Measurements from ENCODE around the gene CTNNBIP1. TPM values are rescaled to one million over a fixed set of nuclear protein-coding genes. Genes with fewer than 3 reads are reported as not detected.
A peak's percentile ranks its signal among the peaks of the same experiment; 100 is the strongest.

Gene CTNNBIP1
- total and polyA plus RNA-seq, 2 experiments from 2014 or later = 80.1 to 122 TPM

GRCh38 chr1:9823943-9824701 lies 85.9 kb downstream of the CTNNBIP1 start, which contains the start of gene CLSTN1:
Gene CLSTN1 (minus strand): TSS chr1:9823965. CDS start chr1:9823733, 232 bp downstream.
- TF ChIP-seq, protein P1, sequence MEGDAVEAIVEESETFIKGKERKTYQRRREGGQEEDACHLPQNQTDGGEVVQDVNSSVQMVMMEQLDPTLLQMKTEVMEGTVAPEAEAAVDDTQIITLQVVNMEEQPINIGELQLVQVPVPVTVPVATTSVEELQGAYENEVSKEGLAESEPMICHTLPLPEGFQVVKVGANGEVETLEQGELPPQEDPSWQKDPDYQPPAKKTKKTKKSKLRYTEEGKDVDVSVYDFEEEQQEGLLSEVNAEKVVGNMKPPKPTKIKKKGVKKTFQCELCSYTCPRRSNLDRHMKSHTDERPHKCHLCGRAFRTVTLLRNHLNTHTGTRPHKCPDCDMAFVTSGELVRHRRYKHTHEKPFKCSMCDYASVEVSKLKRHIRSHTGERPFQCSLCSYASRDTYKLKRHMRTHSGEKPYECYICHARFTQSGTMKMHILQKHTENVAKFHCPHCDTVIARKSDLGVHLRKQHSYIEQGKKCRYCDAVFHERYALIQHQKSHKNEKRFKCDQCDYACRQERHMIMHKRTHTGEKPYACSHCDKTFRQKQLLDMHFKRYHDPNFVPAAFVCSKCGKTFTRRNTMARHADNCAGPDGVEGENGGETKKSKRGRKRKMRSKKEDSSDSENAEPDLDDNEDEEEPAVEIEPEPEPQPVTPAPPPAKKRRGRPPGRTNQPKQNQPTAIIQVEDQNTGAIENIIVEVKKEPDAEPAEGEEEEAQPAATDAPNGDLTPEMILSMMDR (IDR thresholded peaks at IDR 0.05; ENCODE audit: low read depth, low read length) = no peak
- peak; percentile 91 to 94 for DNase-seq (ENCODE audit: low read depth in 1 of 2, low spot score in 1 of 2)
- Histone ChIP-seq H3K36me3 (no peaks in the 10 kb centered on the region), H3K9me3 (ENCODE audit: low read depth) (no peaks in the 10 kb centered on the region), H3K4me3 (peak within 1 kb of the TSS; percentile 90), H3K27ac (no peak within 1 kb of the TSS), H3K27me3 (no peaks in the 10 kb centered on the region), H3K4me1 (ENCODE audit: low read depth) (peaks cover 20% of the 10 kb centered on the region)

DNA sequence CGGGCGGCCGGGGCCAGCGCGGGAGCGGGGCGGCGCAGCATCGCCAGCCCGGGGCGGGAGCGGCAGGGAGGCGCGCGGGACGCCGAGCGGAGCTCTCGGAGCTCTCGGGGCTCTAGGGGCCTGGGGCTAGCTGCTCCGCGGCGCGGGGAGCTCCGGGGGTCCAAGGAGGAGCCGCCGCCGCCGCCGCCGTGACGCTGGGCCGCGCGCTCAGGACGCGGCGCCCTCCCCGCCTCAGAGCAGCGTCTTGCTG lies 86.5 kb downstream of the CTNNBIP1 start:
- TF ChIP-seq, protein P1 (IDR thresholded peaks at IDR 0.05; ENCODE audit: low read depth, low read length) = no peak
- no peaks in the 10 kb centered on the region for H3K9me3 ChIP-seq (ENCODE audit: low read depth)
- H3K36me3 ChIP-seq = no peaks in the 10 kb centered on the region
- H3K27ac ChIP-seq = no peak overlapping the region
- H3K4me1 ChIP-seq (ENCODE audit: low read depth) = peaks cover 20% of the 10 kb centered on the region
- no peak for DNase-seq (ENCODE audit: low read depth in 1 of 2, low spot score in 1 of 2)
- H3K4me3 ChIP-seq = peak overlapping the region; percentile 90
- H3K27me3 ChIP-seq = no peaks in the 10 kb centered on the region

DNA sequence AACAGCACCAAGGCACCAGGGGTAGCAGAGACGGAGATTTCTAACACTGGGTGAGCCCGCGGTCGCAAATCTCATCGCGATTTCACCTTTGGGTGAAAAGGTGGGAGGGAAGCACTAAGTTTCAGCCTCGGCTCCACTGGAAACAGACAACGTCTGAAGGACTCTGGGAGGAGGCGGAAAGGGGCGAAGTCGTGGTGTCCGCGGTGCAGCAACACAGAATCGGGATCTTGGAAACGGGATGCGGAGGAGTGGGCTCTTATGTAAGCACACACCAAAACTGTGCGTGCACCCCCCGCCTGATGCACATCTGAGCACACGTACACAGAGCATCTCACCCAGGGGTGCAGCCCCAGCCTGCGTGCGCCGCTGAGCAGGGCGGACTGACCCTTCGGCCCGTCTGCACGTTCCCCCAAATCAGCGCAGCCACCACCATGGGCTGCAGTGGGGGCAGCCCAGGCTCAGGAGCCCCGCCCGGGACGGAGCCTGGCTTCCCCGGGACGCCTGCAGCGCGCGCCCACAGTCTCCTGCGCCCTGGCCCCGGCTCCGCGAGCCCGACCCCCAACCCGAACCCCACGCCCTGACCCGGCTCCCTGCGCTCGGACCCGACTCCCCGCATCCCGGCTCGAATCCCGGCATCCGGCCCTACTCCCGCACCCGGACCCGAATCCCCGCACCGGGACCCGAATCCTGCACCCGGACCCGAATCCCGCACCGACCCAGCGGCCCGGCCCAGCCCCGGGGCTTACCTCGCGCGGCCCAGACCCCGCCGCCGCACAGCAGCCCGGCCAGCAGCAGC lies 87.0 kb downstream of the CTNNBIP1 start:
- TF ChIP-seq, protein P1 (IDR thresholded peaks at IDR 0.05; ENCODE audit: low read depth, low read length) = no peak
- peak; percentile 24 to 32 for DNase-seq (ENCODE audit: low read depth in 1 of 2, low spot score in 1 of 2)
- Histone ChIP-seq H3K36me3 (no peaks in the 10 kb centered on the region), H3K27me3 (no peaks in the 10 kb centered on the region), H3K27ac (no peak overlapping the region), H3K4me1 (ENCODE audit: low read depth) (peaks cover 20% of the 10 kb centered on the region), H3K9me3 (ENCODE audit: low read depth) (no peaks in the 10 kb centered on the region), H3K4me3 (peak overlapping the region; percentile 90)

- Histone ChIP-seq H3K4me3 (peak overlapping the region; percentile 90), H3K4me1 (ENCODE audit: low read depth) (peaks cover 20% of the 10 kb centered on the region), H3K27me3 (no peaks in the 10 kb centered on the region), H3K36me3 (no peaks in the 10 kb centered on the region), H3K27ac (no peak overlapping the region), H3K9me3 (ENCODE audit: low read depth) (no peaks in the 10 kb centered on the region)
- DNase-seq (ENCODE audit: low read depth in 1 of 2, low spot score in 1 of 2) = no peak
- TF ChIP-seq, protein P1 (IDR thresholded peaks at IDR 0.05; ENCODE audit: low read depth, low read length) = no peak
These were observed 87.6 kb downstream of the CTNNBIP1 start for GRCh38 chr1:9822490-9822889.

GRCh38 chr1:9821710-9822109 lies 88.4 kb downstream of the CTNNBIP1 start:
- H3K27me3 ChIP-seq = no peaks in the 10 kb centered on the region
- no peaks in the 10 kb centered on the region for H3K36me3 ChIP-seq
- no peak overlapping the region for H3K27ac ChIP-seq
- H3K4me3 ChIP-seq = no peak overlapping the region
- DNase-seq (ENCODE audit: low read depth in 1 of 2, low spot score in 1 of 2) = no peak
- no peaks in the 10 kb centered on the region for H3K9me3 ChIP-seq (ENCODE audit: low read depth)
- TF ChIP-seq, protein P1 (IDR thresholded peaks at IDR 0.05; ENCODE audit: low read depth, low read length) = no peak
- H3K4me1 ChIP-seq (ENCODE audit: low read depth) = peaks cover 20% of the 10 kb centered on the region

All from cardiac muscle cell (in vitro differentiated cells and primary cell).